Kidney (tissue), 14 donors: ENCODE data around the gene CAMK2G. TPM values are rescaled to one million over a fixed set of nuclear protein-coding genes. Genes with fewer than 3 reads are reported as not detected.
"Not testable (repeated sequence)": the region's sequence is repeated elsewhere in the genome, so short reads cannot be mapped to it uniquely, and the experiment has no call there.

Source experiments
- DNase-seq, 5 donors: peaks; one replicate each; pipeline ENCODE4 v3.0.0-alpha.2; 2013 to 2020
- FAIRE-seq: peaks from 2 replicates; lab custom pipeline; 2012; peaks lifted over from hg19 to GRCh38; lab: Jason Lieb, UNC
- H3K27ac ChIP-seq, 2 donors: one replicate each; pipeline ENCODE4 v1.7.0; 2013; ENCODE audit warnings: low read depth in 2 of 2, low read length in 2 of 2, inconsistent platforms in 1 of 2
- H3K27me3 ChIP-seq: one replicate; pipeline ENCODE4 v1.7.1; 2013; ENCODE audit warnings: low read length, inconsistent platforms; ENCODE audit not compliant: control insufficient read depth, insufficient read depth
- H3K36me3 ChIP-seq, 3 donors: one replicate each; pipeline versions ENCODE4 v1.7.0 to v1.7.1; 2013; ENCODE audit warnings: low read length in 3 of 3, control low read depth in 1 of 3, inconsistent platforms in 1 of 3; ENCODE audit not compliant: insufficient read depth in 3 of 3, control insufficient read depth in 2 of 3
- H3K4me1 ChIP-seq, 3 donors: one replicate each; pipeline versions ENCODE4 v1.7.0 to v1.7.1; 2013; ENCODE audit warnings: low read length in 3 of 3, inconsistent platforms in 1 of 3, low read depth in 1 of 3; ENCODE audit not compliant: control insufficient read depth in 2 of 3, insufficient read depth in 2 of 3
- H3K4me3 ChIP-seq, 3 donors: one replicate each; pipeline versions ENCODE4 v1.7.0 to v1.8.1; 2013; ENCODE audit warnings: low read length in 3 of 3, control low read depth in 1 of 3, inconsistent platforms in 1 of 3
- H3K9ac ChIP-seq, 3 donors: one replicate each; pipeline versions ENCODE4 v1.7.0 to v1.7.1; 2013; ENCODE audit warnings: low read length in 3 of 3, control low read depth in 1 of 3, inconsistent platforms in 1 of 3
- H3K9me3 ChIP-seq, 3 donors: one replicate each; pipeline versions ENCODE4 v1.7.0 to v1.7.1; 2013; ENCODE audit warnings: low read length in 3 of 3, control low read depth in 1 of 3, inconsistent platforms in 1 of 3; ENCODE audit not compliant: control insufficient read depth in 2 of 3, insufficient read depth in 1 of 3
- intact Hi-C: fragments of 100-400 bp; cut with DNase I; formaldehyde crosslinking; loops from one replicate; pipeline ENCODE4 v1.11.1; 2022
- polyA plus RNA-seq: library from polyadenylated mRNA; stranded (reverse); fragments of 350-450 nt; fragmentation: Illumina TruSeq; extraction: RNeasy Lipid Tissue Mini Kit (QIAGEN cat#74804); gene quantifications from one replicate; pipeline ENCODE4 v1.2.3, GENCODE V29; 2014; ENCODE audit warnings: low read depth, low replicate concordance; ENCODE audit not compliant: insufficient read depth
- total RNA-seq: library from RNA; stranded (reverse); fragmentation: NEBNext Ultra II Directional; extraction: Animal tissue kit (Norgen Biotek cat#: 25700); gene quantifications from one replicate; pipeline ENCODE4 v1.2.1, GENCODE V29; 2021
- TF ChIP-seq, protein P1 (sequence below): IDR thresholded peaks from 3 replicates; pipeline ENCODE4 v1.5.1; 2012; ENCODE audit warnings: mild to moderate bottlenecking, moderate library complexity, borderline replicate concordance; ENCODE audit not compliant: insufficient read depth; ENCODE audit errors: extremely low read depth
- donor health status: control.
- donor health status: control.
- donor health status: control.
- donor health status: control.
- donor health status: control.
- donor health status: DM: yes; HTN: yes; CAD: no.
- donor health status: Normal renal cell carcinoma (clear cell type).

The CAMK2G gene
- total and polyA plus RNA-seq, 2 donors from 2014 or later, result 21.0 to 29.1 TPM

DNA sequence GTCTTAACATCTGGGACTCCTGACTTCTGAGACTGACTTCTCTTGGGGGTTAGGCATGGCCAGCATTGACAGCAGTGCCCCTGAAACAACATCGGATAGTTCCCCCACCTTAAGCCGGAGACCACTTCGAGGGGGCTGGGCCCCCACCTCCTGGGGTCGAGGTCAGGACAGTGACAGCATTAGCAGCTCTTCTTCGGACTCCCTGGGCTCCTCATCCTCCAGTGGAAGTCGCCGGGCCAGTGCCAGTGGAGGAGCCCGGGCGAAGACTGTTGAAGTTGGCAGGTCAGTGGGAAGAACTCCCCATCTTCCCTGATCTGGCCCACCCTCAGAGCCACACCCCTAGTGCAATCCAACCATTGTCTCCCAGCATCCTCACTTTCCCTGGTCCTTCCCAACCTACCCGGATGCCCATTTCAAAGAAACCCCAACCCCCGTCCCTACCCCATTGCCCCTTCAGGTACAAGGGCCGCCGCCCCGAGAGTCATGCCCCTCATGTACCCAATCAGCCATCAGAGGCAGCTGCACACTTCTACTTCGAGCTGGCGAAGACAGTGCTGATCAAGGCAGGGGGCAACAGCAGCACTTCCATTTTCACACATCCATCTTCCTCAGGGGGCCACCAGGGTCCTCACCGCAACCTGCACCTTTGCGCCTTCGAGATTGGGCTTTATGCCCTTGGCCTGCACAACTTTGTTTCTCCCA lies 76.9 kb downstream of the CAMK2G start:
- no peak overlapping the region for H3K4me3 ChIP-seq
- no peak overlapping the region for H3K9ac ChIP-seq
- peaks cover 0 to 6% (median 2%) of the 10 kb centered on the region in 3 donors for H3K4me1 ChIP-seq
- no peak overlapping the region for H3K27ac ChIP-seq
- peaks cover 11 to 83% (median 58%) of the 10 kb centered on the region in 3 donors for H3K36me3 ChIP-seq
- no peak for FAIRE-seq
- TF ChIP-seq, protein P1, sequence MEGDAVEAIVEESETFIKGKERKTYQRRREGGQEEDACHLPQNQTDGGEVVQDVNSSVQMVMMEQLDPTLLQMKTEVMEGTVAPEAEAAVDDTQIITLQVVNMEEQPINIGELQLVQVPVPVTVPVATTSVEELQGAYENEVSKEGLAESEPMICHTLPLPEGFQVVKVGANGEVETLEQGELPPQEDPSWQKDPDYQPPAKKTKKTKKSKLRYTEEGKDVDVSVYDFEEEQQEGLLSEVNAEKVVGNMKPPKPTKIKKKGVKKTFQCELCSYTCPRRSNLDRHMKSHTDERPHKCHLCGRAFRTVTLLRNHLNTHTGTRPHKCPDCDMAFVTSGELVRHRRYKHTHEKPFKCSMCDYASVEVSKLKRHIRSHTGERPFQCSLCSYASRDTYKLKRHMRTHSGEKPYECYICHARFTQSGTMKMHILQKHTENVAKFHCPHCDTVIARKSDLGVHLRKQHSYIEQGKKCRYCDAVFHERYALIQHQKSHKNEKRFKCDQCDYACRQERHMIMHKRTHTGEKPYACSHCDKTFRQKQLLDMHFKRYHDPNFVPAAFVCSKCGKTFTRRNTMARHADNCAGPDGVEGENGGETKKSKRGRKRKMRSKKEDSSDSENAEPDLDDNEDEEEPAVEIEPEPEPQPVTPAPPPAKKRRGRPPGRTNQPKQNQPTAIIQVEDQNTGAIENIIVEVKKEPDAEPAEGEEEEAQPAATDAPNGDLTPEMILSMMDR, result no peak
- H3K9me3 ChIP-seq, result no peaks in the 10 kb centered on the region
- H3K27me3 ChIP-seq, result no peaks in the 10 kb centered on the region
- no peak for DNase-seq
- intact Hi-C loops, result no loop called here

DNA sequence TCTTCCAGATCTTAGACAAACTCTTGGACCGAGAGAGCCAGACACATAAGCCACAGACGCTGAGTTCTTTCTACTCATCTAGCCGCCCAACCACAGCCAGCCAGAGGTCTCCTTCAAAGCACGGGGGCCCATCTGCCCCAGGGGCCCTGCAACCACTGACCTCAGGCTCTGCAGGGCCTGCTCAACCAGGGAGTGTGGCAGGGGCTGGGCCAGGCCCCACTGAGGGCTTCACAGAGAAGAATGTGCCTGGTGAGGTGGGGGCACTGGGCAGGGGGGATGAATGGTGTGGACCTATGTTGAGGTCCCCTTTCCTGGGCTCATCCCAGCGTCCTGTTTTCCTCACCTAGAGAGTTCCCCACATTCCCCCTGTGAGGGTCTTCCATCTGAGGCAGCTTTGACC lies 77.6 kb downstream of the CAMK2G start:
- H3K9ac ChIP-seq, result no peak overlapping the region
- intact Hi-C loops, result no loop called here
- FAIRE-seq (no peak), DNase-seq (no peak)
- TF ChIP-seq, protein P1, result no peak
- H3K27me3 ChIP-seq, result no peaks in the 10 kb centered on the region
- peaks cover 0 to 10% (median 2%) of the 10 kb centered on the region in 3 donors for H3K4me1 ChIP-seq
- no peak overlapping the region for H3K27ac ChIP-seq
- H3K36me3 ChIP-seq, result peaks cover 11 to 85% (median 55%) of the 10 kb centered on the region in 3 donors
- no peak overlapping the region for H3K4me3 ChIP-seq
- H3K9me3 ChIP-seq, result no peaks in the 10 kb centered on the region

GRCh38 chr10:73796035-73796434 lies 78.3 kb downstream of the CAMK2G start:
- H3K27me3 ChIP-seq, intact Hi-C loops, DNase-seq, H3K9me3 ChIP-seq, FAIRE-seq, H3K9ac ChIP-seq, H3K4me3 ChIP-seq, H3K27ac ChIP-seq: not testable (repeated sequence)
- peaks cover 15 to 85% (median 57%) of the 10 kb centered on the region in 3 donors for H3K36me3 ChIP-seq
- peaks cover 0 to 10% (median 2%) of the 10 kb centered on the region in 3 donors for H3K4me1 ChIP-seq

GRCh38 chr10:73795491-73795890 lies 78.9 kb downstream of the CAMK2G start:
- FAIRE-seq, result not testable (repeated sequence)

More at GRCh38 chr10:73795491-73795890, 78.9 kb downstream of the CAMK2G start:
- H3K9ac ChIP-seq, H3K27ac ChIP-seq, intact Hi-C loops, DNase-seq, H3K4me3 ChIP-seq, H3K9me3 ChIP-seq, H3K27me3 ChIP-seq: not testable (repeated sequence)
- peaks cover 0 to 10% (median 2%) of the 10 kb centered on the region in 3 donors for H3K4me1 ChIP-seq
- peaks cover 15 to 88% (median 59%) of the 10 kb centered on the region in 3 donors for H3K36me3 ChIP-seq
